HEK293 (cell line): Measurements from ENCODE around the gene JUND.
A peak's percentile ranks its signal among the peaks of the same experiment; 100 is the strongest.

Source experiments
- BCL11B ChIP-seq: fragments of 450-650 bp; formaldehyde crosslinking; IDR thresholded peaks from 2 replicates; pipeline ENCODE4 v1.5.1; 2016; ENCODE audit warnings: low read depth, missing biosample characterization, missing genetic modification characterization
- GLI4 ChIP-seq: fragments of 450-650 bp; formaldehyde crosslinking; IDR thresholded peaks from 2 replicates; pipeline ENCODE4 v1.5.1; 2016; ENCODE audit warnings: missing biosample characterization, missing genetic modification characterization
- IKZF3 ChIP-seq: fragments of 450-650 bp; IDR thresholded peaks from 2 replicates; pipeline ENCODE4 v1.5.0; 2018; ENCODE audit warnings: missing biosample characterization, mild to moderate bottlenecking, missing genetic modification characterization, moderate library complexity
- KLF1 ChIP-seq: fragments of 450-650 bp; formaldehyde crosslinking; IDR thresholded peaks from 2 replicates; pipeline ENCODE4 v1.5.1; 2016; ENCODE audit warnings: missing biosample characterization, missing genetic modification characterization
- MYNN ChIP-seq: fragments of 450-650 bp; formaldehyde crosslinking; IDR thresholded peaks from 2 replicates; pipeline ENCODE4 v1.5.1; 2016; ENCODE audit warnings: missing biosample characterization, missing genetic modification characterization, borderline replicate concordance
- OVOL3 ChIP-seq: fragments of 450-650 bp; formaldehyde crosslinking; IDR thresholded peaks from 2 replicates; pipeline ENCODE4 v1.5.1; 2016; ENCODE audit warnings: missing biosample characterization, missing genetic modification characterization
- PATZ1 ChIP-seq: fragments of 450-650 bp; formaldehyde crosslinking; IDR thresholded peaks from 2 replicates; pipeline ENCODE4 v1.5.1; 2016; ENCODE audit warnings: missing biosample characterization, missing genetic modification characterization
- SCRT2 ChIP-seq: fragments of 450-650 bp; formaldehyde crosslinking; IDR thresholded peaks from 2 replicates; pipeline ENCODE4 v1.5.1; 2016; ENCODE audit warnings: missing biosample characterization, missing genetic modification characterization
- TRIM28 ChIP-seq: IDR thresholded peaks from 2 replicates; pipeline ENCODE4 v1.6.1; 2011; ENCODE audit warnings: low read length, control low read depth, borderline replicate concordance
- YY1 ChIP-seq: fragments of 450-650 bp; formaldehyde crosslinking; IDR thresholded peaks from 2 replicates; pipeline ENCODE4 v1.5.1; 2018; ENCODE audit warnings: missing biosample characterization, missing genetic modification characterization
- ZBTB44 ChIP-seq: fragments of 450-650 bp; IDR thresholded peaks from 2 replicates; pipeline ENCODE4 v1.5.1; 2018; ENCODE audit warnings: missing biosample characterization, mild to moderate bottlenecking, missing genetic modification characterization
- ZBTB8A ChIP-seq: fragments of 450-650 bp; formaldehyde crosslinking; IDR thresholded peaks from 2 replicates; pipeline ENCODE4 v1.5.1; 2016; ENCODE audit warnings: missing biosample characterization, missing genetic modification characterization
- ZEB2 ChIP-seq: fragments of 450-650 bp; formaldehyde crosslinking; IDR thresholded peaks from 2 replicates; pipeline ENCODE4 v1.5.1; 2016; ENCODE audit warnings: missing biosample characterization, missing genetic modification characterization
- ZFP69B ChIP-seq: fragments of 450-650 bp; formaldehyde crosslinking; IDR thresholded peaks from 2 replicates; pipeline ENCODE4 v1.5.1; 2016; ENCODE audit warnings: missing biosample characterization, missing genetic modification characterization
- ZNF10 ChIP-seq: fragments of 450-650 bp; formaldehyde crosslinking; IDR thresholded peaks from 2 replicates; pipeline ENCODE4 v1.5.1; 2017; ENCODE audit warnings: missing biosample characterization, missing genetic modification characterization
- ZNF112 ChIP-seq: fragments of 450-650 bp; formaldehyde crosslinking; IDR thresholded peaks from 2 replicates; pipeline ENCODE4 v1.5.0; 2017; ENCODE audit warnings: missing biosample characterization, missing genetic modification characterization
- ZNF121 ChIP-seq: fragments of 450-650 bp; formaldehyde crosslinking; IDR thresholded peaks from 2 replicates; pipeline ENCODE4 v1.5.1; 2016; ENCODE audit warnings: missing biosample characterization, missing genetic modification characterization
- ZNF202 ChIP-seq: fragments of 450-650 bp; formaldehyde crosslinking; IDR thresholded peaks from 2 replicates; pipeline ENCODE4 v1.5.1; 2016; ENCODE audit warnings: missing biosample characterization, missing genetic modification characterization, borderline replicate concordance
- ZNF24 ChIP-seq: fragments of 450-650 bp; formaldehyde crosslinking; IDR thresholded peaks from 2 replicates; pipeline ENCODE4 v1.5.1; 2016; ENCODE audit warnings: missing biosample characterization, missing genetic modification characterization
- ZNF404 ChIP-seq: fragments of 450-650 bp; formaldehyde crosslinking; IDR thresholded peaks from 2 replicates; pipeline ENCODE4 v1.5.1; 2017; ENCODE audit warnings: missing biosample characterization, missing genetic modification characterization
- ZNF501 ChIP-seq: fragments of 450-650 bp; formaldehyde crosslinking; IDR thresholded peaks from 2 replicates; pipeline ENCODE4 v1.5.1; 2016; ENCODE audit warnings: missing biosample characterization, missing genetic modification characterization
- ZNF521 ChIP-seq: fragments of 450-650 bp; formaldehyde crosslinking; IDR thresholded peaks from 2 replicates; pipeline ENCODE4 v1.5.1; 2017; ENCODE audit warnings: missing biosample characterization, mild to moderate bottlenecking, missing genetic modification characterization
- ZNF561 ChIP-seq: fragments of 450-650 bp; IDR thresholded peaks from 2 replicates; pipeline ENCODE4 v1.5.1; 2018; ENCODE audit warnings: missing biosample characterization, missing genetic modification characterization, borderline replicate concordance
- ZNF571 ChIP-seq: fragments of 450-650 bp; formaldehyde crosslinking; IDR thresholded peaks from 2 replicates; pipeline ENCODE4 v1.5.0; 2017; ENCODE audit warnings: missing biosample characterization, missing genetic modification characterization
- ZNF621 ChIP-seq: fragments of 450-650 bp; formaldehyde crosslinking; IDR thresholded peaks from 2 replicates; pipeline ENCODE4 v1.5.1; 2017; ENCODE audit warnings: missing biosample characterization, missing genetic modification characterization
- ZNF704 ChIP-seq: fragments of 450-650 bp; formaldehyde crosslinking; IDR thresholded peaks from 2 replicates; pipeline ENCODE4 v1.5.1; 2016; ENCODE audit warnings: missing biosample characterization, missing genetic modification characterization
- ZNF837 ChIP-seq: fragments of 450-650 bp; formaldehyde crosslinking; IDR thresholded peaks from 2 replicates; pipeline ENCODE4 v1.5.1; 2016; ENCODE audit warnings: missing biosample characterization, missing genetic modification characterization
- ZNF843 ChIP-seq: fragments of 450-650 bp; formaldehyde crosslinking; IDR thresholded peaks from 2 replicates; pipeline ENCODE4 v1.5.1; 2016; ENCODE audit warnings: missing biosample characterization, missing genetic modification characterization
- ZSCAN18 ChIP-seq: fragments of 450-650 bp; formaldehyde crosslinking; IDR thresholded peaks from 2 replicates; pipeline ENCODE4 v1.5.1; 2016; ENCODE audit warnings: missing biosample characterization, missing genetic modification characterization
- ZSCAN23 ChIP-seq: fragments of 450-650 bp; formaldehyde crosslinking; IDR thresholded peaks from 2 replicates; pipeline ENCODE4 v1.5.1; 2016; ENCODE audit warnings: missing biosample characterization, missing genetic modification characterization
- TF ChIP-seq, protein P1 (sequence below): IDR thresholded peaks from 2 replicates; pipeline ENCODE4 v1.6.1; 2011; ENCODE audit warnings: mild to moderate bottlenecking, low read depth, low read length, borderline replicate concordance
- TF ChIP-seq, protein P2 (sequence below): sonication (generic); formaldehyde crosslinking; IDR thresholded peaks from 2 replicates; pipeline ENCODE4 v1.8.1; 2022; ENCODE audit warnings: mild to moderate bottlenecking, moderate library complexity, missing genetic modification reagents
- TF ChIP-seq, protein P3 (sequence below): fragments of 450-650 bp; formaldehyde crosslinking; IDR thresholded peaks from 2 replicates; pipeline ENCODE4 v1.5.1; 2016; ENCODE audit warnings: missing biosample characterization, missing genetic modification characterization

Gene JUND

GRCh38 chr19:18274781-18275356, 6.6 kb downstream of the JUND start (continued):
- no peak for TF ChIP-seq ZEB2
- TF ChIP-seq SCRT2 (tag by site-specific recombination) = no peak
- TF ChIP-seq, protein P1, sequence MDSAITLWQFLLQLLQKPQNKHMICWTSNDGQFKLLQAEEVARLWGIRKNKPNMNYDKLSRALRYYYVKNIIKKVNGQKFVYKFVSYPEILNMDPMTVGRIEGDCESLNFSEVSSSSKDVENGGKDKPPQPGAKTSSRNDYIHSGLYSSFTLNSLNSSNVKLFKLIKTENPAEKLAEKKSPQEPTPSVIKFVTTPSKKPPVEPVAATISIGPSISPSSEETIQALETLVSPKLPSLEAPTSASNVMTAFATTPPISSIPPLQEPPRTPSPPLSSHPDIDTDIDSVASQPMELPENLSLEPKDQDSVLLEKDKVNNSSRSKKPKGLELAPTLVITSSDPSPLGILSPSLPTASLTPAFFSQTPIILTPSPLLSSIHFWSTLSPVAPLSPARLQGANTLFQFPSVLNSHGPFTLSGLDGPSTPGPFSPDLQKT = no peak
- TF ChIP-seq ZNF404 (tag by site-specific recombination) = no peak
- TF ChIP-seq ZNF571 (tag by site-specific recombination) = no peak
- no peak for TF ChIP-seq ZBTB44
- TF ChIP-seq ZNF501 (tag by site-specific recombination) = 0 out of 2 replicates have a peak, but pooled peaks have one; percentile 55
- TF ChIP-seq ZNF704 (tag by site-specific recombination) = no peak
- peak; percentile 21; the same call in 1 of the 2 replicates for TF ChIP-seq ZBTB8A
- no peak for TF ChIP-seq ZNF561 (tag by site-specific recombination)
- TF ChIP-seq ZFP69B (tag by site-specific recombination) = peak; percentile 98
- TF ChIP-seq KLF1 (tag by site-specific recombination) = no peak; the same call in none of the 2 replicates
- TF ChIP-seq ZNF202 (tag by site-specific recombination) = no peak
- peak; percentile 79 for TF ChIP-seq ZNF121 (tag by site-specific recombination)
- no peak for TF ChIP-seq ZNF112
- TF ChIP-seq MYNN = no peak
- TF ChIP-seq ZSCAN23 (tag by site-specific recombination) = no peak
- no peak for TF ChIP-seq ZNF843 (tag by site-specific recombination)
- TF ChIP-seq, protein P2, sequence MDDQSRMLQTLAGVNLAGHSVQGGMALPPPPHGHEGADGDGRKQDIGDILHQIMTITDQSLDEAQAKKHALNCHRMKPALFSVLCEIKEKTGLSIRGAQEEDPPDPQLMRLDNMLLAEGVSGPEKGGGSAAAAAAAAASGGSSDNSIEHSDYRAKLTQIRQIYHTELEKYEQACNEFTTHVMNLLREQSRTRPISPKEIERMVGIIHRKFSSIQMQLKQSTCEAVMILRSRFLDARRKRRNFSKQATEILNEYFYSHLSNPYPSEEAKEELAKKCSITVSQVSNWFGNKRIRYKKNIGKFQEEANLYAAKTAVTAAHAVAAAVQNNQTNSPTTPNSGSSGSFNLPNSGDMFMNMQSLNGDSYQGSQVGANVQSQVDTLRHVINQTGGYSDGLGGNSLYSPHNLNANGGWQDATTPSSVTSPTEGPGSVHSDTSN (CRISPR knock-in tag) = no peak
- TF ChIP-seq ZNF10 (tag by site-specific recombination) = no peak
- no peak for TF ChIP-seq ZNF621 (tag by site-specific recombination)
- no peak for TF ChIP-seq TRIM28
- TF ChIP-seq ZNF24 (tag by site-specific recombination) = no peak
- no peak for TF ChIP-seq OVOL3
- peak; percentile 55; the same call in 1 of the 2 replicates for TF ChIP-seq IKZF3
- TF ChIP-seq ZSCAN18 = no peak
- TF ChIP-seq PATZ1 = peak; percentile 88
- TF ChIP-seq BCL11B (tag by site-specific recombination) = no peak
- TF ChIP-seq GLI4 (tag by site-specific recombination) = no peak
- TF ChIP-seq YY1 = no peak
- TF ChIP-seq ZNF837 = no peak
- TF ChIP-seq, protein P3, sequence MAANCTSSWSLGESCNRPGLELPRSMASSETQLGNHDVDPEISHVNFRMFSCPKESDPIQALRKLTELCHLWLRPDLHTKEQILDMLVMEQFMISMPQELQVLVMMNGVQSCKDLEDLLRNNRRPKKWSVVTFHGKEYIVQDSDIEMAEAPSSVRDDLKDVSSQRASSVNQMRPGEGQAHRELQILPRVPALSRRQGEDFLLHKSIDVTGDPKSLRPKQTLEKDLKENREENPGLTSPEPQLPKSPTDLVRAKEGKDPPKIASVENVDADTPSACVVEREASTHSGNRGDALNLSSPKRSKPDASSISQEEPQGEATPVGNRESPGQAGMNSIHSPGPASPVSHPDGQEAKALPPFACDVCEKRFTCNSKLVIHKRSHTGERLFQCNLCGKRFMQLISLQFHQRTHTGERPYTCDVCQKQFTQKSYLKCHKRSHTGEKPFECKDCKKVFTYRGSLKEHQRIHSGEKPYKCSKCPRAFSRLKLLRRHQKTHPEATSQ (tag by site-specific recombination) = no peak
- no peak for TF ChIP-seq ZNF521 (tag by site-specific recombination)
